ENCODE measurements around the gene CAPNS1. TPM values are rescaled to one million over a fixed set of nuclear protein-coding genes. Genes with fewer than 3 reads are reported as not detected.

Gene CAPNS1
- total RNA-seq, 1 experiment from 2014 or later = 577 TPM

- Histone ChIP-seq H3K9me3 (ENCODE audit: low read depth, low read length, poor library complexity, severe bottlenecking) (no peaks in the 10 kb centered on the region), H3K4me1 (ENCODE audit: insufficient read depth, low read length, poor library complexity, severe bottlenecking) (peaks cover 10% of the 10 kb centered on the region), H3K4me3 (ENCODE audit: low read depth, low read length, poor library complexity, severe bottlenecking) (peak overlapping the region; percentile 77), H3K27ac (ENCODE audit: low read depth, low read length, poor library complexity, severe bottlenecking) (peak overlapping the region; percentile 90), H3K36me3 (ENCODE audit: insufficient read depth, low read length, poor library complexity, severe bottlenecking) (peaks cover 12% of the 10 kb centered on the region), H3K27me3 (replicated peaks; ENCODE audit: insufficient read depth, low read depth, low read length, poor library complexity) (no peaks in the 10 kb centered on the region)
- POLR2A ChIA-PET (ENCODE audit: low non-redundant PET) = no interaction called here
- intact Hi-C loops (cut with micrococcal nuclease; ENCODE audit: unreplicated experiment) = no loop called here
- CTCF ChIA-PET = no interaction called here
- DNase-seq (ENCODE audit: low spot score) = no peak
- no TSS peak for BruUV-seq (replicated peaks)
- TF ChIP-seq EZH2 (IDR thresholded peaks at IDR 0.05; ENCODE audit: borderline replicate concordance, low read depth, low read length, poor library complexity, severe bottlenecking) (no peak), CTCF (conservative IDR thresholded peaks at IDR 0.05; ENCODE audit: low read depth, low read length) (no peak)
Observed at GRCh38 chr19:36139120-36139472, 770 bp upstream of the CAPNS1 start.

- TSS peak; percentile 83 for BruUV-seq (replicated peaks)
- CTCF ChIA-PET = no interaction called here
Observed at GRCh38 chr19:36140304-36141038, 605 bp downstream of the CAPNS1 start.

GRCh38 chr19:36141039-36141927, 1.4 kb downstream of the CAPNS1 start:
- H3K27me3 ChIP-seq (replicated peaks; ENCODE audit: insufficient read depth, low read depth, low read length, poor library complexity) = no peaks in the 10 kb centered on the region
- no peak for TF ChIP-seq EZH2 (IDR thresholded peaks at IDR 0.05; ENCODE audit: borderline replicate concordance, low read depth, low read length, poor library complexity, severe bottlenecking)
- TF ChIP-seq CTCF (conservative IDR thresholded peaks at IDR 0.05; ENCODE audit: low read depth, low read length) = no peak
- peak overlapping the region; percentile 90 for H3K27ac ChIP-seq (ENCODE audit: low read depth, low read length, poor library complexity, severe bottlenecking)
- no peaks in the 10 kb centered on the region for H3K9me3 ChIP-seq (ENCODE audit: low read depth, low read length, poor library complexity, severe bottlenecking)
- no TSS peak for BruUV-seq (replicated peaks)
- ChIA-PET CTCF (no interaction called here), POLR2A (ENCODE audit: low non-redundant PET) (no interaction called here)
- peak overlapping the region; percentile 77 for H3K4me3 ChIP-seq (ENCODE audit: low read depth, low read length, poor library complexity, severe bottlenecking)
- DNase-seq (ENCODE audit: low spot score) = peak; percentile 86
- peaks cover 10% of the 10 kb centered on the region for H3K4me1 ChIP-seq (ENCODE audit: insufficient read depth, low read length, poor library complexity, severe bottlenecking)
- H3K36me3 ChIP-seq (ENCODE audit: insufficient read depth, low read length, poor library complexity, severe bottlenecking) = peaks cover 32% of the 10 kb centered on the region
- intact Hi-C loops (cut with micrococcal nuclease; ENCODE audit: unreplicated experiment) = no loop called here

More at GRCh38 chr19:36140304-36141038, 605 bp downstream of the CAPNS1 start:
- Histone ChIP-seq H3K36me3 (ENCODE audit: insufficient read depth, low read length, poor library complexity, severe bottlenecking) (peaks cover 24% of the 10 kb centered on the region), H3K27me3 (replicated peaks; ENCODE audit: insufficient read depth, low read depth, low read length, poor library complexity) (no peaks in the 10 kb centered on the region), H3K9me3 (ENCODE audit: low read depth, low read length, poor library complexity, severe bottlenecking) (no peaks in the 10 kb centered on the region), H3K27ac (ENCODE audit: low read depth, low read length, poor library complexity, severe bottlenecking) (peak overlapping the region; percentile 90), H3K4me1 (ENCODE audit: insufficient read depth, low read length, poor library complexity, severe bottlenecking) (peaks cover 10% of the 10 kb centered on the region), H3K4me3 (ENCODE audit: low read depth, low read length, poor library complexity, severe bottlenecking) (peak overlapping the region; percentile 77)
- POLR2A ChIA-PET (ENCODE audit: low non-redundant PET) = interaction anchor here (0.6 kb wide), 1 partner anchor 26 kb away, joined by 4 read pairs; the partner anchor contains the start of gene POLR2I
- peak; percentile 82 for DNase-seq (ENCODE audit: low spot score)
- intact Hi-C loops (cut with micrococcal nuclease; ENCODE audit: unreplicated experiment) = no loop called here
- no peak for TF ChIP-seq EZH2 (IDR thresholded peaks at IDR 0.05; ENCODE audit: borderline replicate concordance, low read depth, low read length, poor library complexity, severe bottlenecking)
- no peak for TF ChIP-seq CTCF (conservative IDR thresholded peaks at IDR 0.05; ENCODE audit: low read depth, low read length)
